ENCODE results near the gene ZNF700.

DNA sequence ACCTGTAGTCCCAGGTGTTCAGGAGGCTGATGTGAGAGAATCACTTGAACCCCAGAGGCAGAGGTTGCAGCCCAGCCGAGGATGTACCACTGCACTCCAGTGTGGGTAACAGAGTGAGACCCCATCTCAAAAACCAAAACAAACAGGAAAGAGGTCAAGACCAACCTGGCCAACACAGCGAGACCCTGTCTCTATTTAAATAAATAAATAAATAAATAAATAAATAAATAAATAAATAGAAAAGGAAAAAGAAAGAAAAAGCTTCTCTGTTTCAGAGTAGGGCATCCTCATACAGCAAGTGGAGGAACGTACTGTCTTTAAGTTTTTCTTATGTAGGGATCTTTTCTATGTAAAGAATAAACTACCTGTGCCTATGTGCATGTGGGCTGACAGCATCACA, 2.3 kb downstream of the ZNF700 start:
- TF ChIP-seq, protein P1, sequence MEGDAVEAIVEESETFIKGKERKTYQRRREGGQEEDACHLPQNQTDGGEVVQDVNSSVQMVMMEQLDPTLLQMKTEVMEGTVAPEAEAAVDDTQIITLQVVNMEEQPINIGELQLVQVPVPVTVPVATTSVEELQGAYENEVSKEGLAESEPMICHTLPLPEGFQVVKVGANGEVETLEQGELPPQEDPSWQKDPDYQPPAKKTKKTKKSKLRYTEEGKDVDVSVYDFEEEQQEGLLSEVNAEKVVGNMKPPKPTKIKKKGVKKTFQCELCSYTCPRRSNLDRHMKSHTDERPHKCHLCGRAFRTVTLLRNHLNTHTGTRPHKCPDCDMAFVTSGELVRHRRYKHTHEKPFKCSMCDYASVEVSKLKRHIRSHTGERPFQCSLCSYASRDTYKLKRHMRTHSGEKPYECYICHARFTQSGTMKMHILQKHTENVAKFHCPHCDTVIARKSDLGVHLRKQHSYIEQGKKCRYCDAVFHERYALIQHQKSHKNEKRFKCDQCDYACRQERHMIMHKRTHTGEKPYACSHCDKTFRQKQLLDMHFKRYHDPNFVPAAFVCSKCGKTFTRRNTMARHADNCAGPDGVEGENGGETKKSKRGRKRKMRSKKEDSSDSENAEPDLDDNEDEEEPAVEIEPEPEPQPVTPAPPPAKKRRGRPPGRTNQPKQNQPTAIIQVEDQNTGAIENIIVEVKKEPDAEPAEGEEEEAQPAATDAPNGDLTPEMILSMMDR (IDR thresholded peaks at IDR 0.05; ENCODE audit: low read depth, low read length) = no peak
- TF ChIP-seq POLR2A (IDR thresholded peaks at IDR 0.05; ENCODE audit: extremely low read depth, insufficient read length) = no peak

All from NB4 (cell line).